Panc1 (cell line): ENCODE data around the gene KIAA1671. TPM values are rescaled to one million over a fixed set of nuclear protein-coding genes. Genes with fewer than 3 reads are reported as not detected.
A peak's percentile ranks its signal among the peaks of the same experiment; 100 is the strongest.

Experiments
- ATAC-seq: fragments of 200-7000 bp; cut with Tn5 transposase; 2 replicates; pipeline ENCODE4 v1.9.1; 2020; ENCODE audit warnings: mild to moderate bottlenecking, moderate library complexity
- BruUV-seq: library from RNA; stranded (reverse); fragments of 400-500 nt; replicated peaks from 2 replicates; lab custom pipeline; 2021; lab: Mats Ljungman, UMichigan
- CTCF ChIA-PET: fragments of 300-600 bp; sonication (Branson Sonifier 250); formaldehyde crosslinking; loops from one replicate; lab custom pipeline; 2022; ENCODE audit warnings: antibody characterized with exemption; lab: Charles Lee
- POLR2A ChIA-PET: fragments of 300-600 bp; sonication (Branson Sonifier 250); formaldehyde crosslinking; loops from one replicate; lab custom pipeline; 2022; ENCODE audit warnings: antibody characterized with exemption; lab: Charles Lee
- DNase-seq: peaks from one replicate; pipeline ENCODE4 v3.0.0-alpha.2; 2010; ENCODE audit warnings: low read depth, low spot score
- H3K27ac ChIP-seq: 2 replicates; pipeline ENCODE4 v1.5.1; 2011; ENCODE audit warnings: mild to moderate bottlenecking, low read length, inconsistent platforms
- H3K27me3 ChIP-seq: fragments of 200-500 bp; sonication (Bioruptor generic); 2 replicates; pipeline ENCODE4 v1.6.0; 2014; ENCODE audit warnings: low read length, inconsistent platforms; ENCODE audit not compliant: control insufficient read depth, insufficient read depth
- H3K36me3 ChIP-seq: fragments of 200-500 bp; sonication (Bioruptor generic); 2 replicates; pipeline ENCODE4 v1.5.1; 2014; ENCODE audit warnings: inconsistent platforms, mild to moderate bottlenecking, low read length, moderate library complexity; ENCODE audit not compliant: control insufficient read depth, insufficient read depth
- H3K4me1 ChIP-seq: 2 replicates; pipeline ENCODE4 v1.5.1; 2011; ENCODE audit warnings: inconsistent platforms, mild to moderate bottlenecking, low read length, moderate library complexity; ENCODE audit not compliant: control insufficient read depth, insufficient read depth
- H3K4me3 ChIP-seq, 2 experiments: 2 replicates each; pipeline ENCODE4 v1.5.1; 2011 to 2012; ENCODE audit warnings: low read depth in 2 of 2, low read length in 2 of 2, mild to moderate bottlenecking in 2 of 2, inconsistent platforms in 1 of 2, moderate library complexity in 1 of 2
- H3K9me3 ChIP-seq: fragments of 200-500 bp; sonication (Bioruptor generic); 2 replicates; pipeline ENCODE4 v1.5.1; 2014; ENCODE audit warnings: low read depth, mild to moderate bottlenecking, inconsistent platforms, low read length, moderate library complexity; ENCODE audit not compliant: control insufficient read depth, insufficient read depth
- POLR2AphosphoS5 ChIP-seq: IDR thresholded peaks from 2 replicates; pipeline ENCODE4 v1.6.1; 2012; ENCODE audit warnings: mild to moderate bottlenecking, low read depth, low read length, moderate library complexity
- SIN3A ChIP-seq: IDR thresholded peaks from 2 replicates; pipeline ENCODE4 v1.6.1; 2012; ENCODE audit warnings: low read depth, mild to moderate bottlenecking, low read length, moderate library complexity, borderline replicate concordance; ENCODE audit not compliant: insufficient read depth
- TCF7L2 ChIP-seq: IDR thresholded peaks from 2 replicates; pipeline ENCODE4 v1.6.1; 2011; ENCODE audit warnings: mild to moderate bottlenecking, low read depth, low read length, inconsistent platforms
- in situ Hi-C: cut with HindIII; loops from 2 replicates; pipeline ENCODE4 v1.10.0; 2016; ENCODE audit warnings: low sequenced_read_pairs, low pct_unique_long_range_greater_than_20kb
- intact Hi-C: fragments of 100-400 bp; cut with micrococcal nuclease; formaldehyde crosslinking; loops from one replicate; pipeline ENCODE4 v1.10.0; 2022; ENCODE audit not compliant: unreplicated experiment
- total RNA-seq: library from RNA; stranded (reverse); gene quantifications from one replicate; pipeline ENCODE4 v1.2.1, GENCODE V29; 2021; ENCODE audit not compliant: unreplicated experiment
- TF ChIP-seq, protein P1 (sequence below), 2 experiments: IDR thresholded peaks; 2 replicates each; pipeline ENCODE4 v1.6.1; 2011 to 2012; ENCODE audit warnings: low read depth in 2 of 2, control low read depth in 1 of 2, low read length in 1 of 2, mild to moderate bottlenecking in 1 of 2, moderate library complexity in 1 of 2; ENCODE audit not compliant: insufficient read depth in 1 of 2
- TF ChIP-seq, protein P2 (sequence below): fragments of 450-650 bp; IDR thresholded peaks from 2 replicates; pipeline ENCODE4 v1.5.1; 2017; ENCODE audit warnings: mild to moderate bottlenecking

The KIAA1671 gene
- total RNA-seq, 1 experiment from 2014 or later, result 48.1 TPM

DNA sequence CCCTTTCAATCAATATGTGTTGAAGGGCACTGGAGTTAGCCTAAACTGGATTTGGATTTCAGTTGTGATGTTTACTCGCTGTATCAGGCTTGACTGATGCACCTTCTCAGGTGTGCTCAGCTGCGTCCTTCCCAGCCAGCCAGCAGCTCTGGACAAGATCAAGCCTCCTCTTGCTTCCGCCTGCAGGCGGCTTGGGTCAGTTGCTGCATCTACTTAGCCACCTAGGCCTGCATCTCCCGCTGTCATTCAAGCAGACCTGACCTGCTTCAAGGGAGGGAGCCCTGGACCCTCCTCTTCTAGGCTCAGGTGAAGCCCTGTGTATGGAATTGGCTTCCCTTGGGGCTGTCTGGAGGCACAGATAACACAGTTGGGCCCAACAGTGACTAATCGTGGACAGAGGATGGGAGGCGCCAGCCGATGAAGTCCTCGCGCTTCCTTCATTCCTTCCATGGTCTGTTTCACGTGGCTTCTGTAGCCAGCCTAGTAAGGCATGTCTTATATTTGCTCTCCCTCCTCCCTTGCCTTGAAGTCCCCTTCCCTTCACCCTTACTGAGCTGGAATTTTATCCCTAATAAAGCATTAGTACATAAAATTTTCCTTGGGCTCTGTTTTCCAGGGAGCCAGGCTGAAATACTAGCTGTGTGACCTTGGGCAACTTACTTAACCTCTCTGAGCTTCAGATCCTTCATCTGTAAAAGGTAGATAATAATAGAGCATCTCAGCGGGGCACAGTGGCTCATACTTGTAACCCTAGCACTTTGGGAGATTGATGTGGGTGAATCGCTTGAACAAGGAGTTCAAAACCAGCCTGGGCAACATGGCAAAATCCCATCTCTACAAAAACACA is 3.9 kb upstream of the KIAA1671 start:
- Histone ChIP-seq H3K27ac (no peak overlapping the region), H3K27me3 (no peaks in the 10 kb centered on the region), H3K36me3 (no peaks in the 10 kb centered on the region), H3K4me1 (no peaks in the 10 kb centered on the region), H3K4me3 (no peak overlapping the region), H3K9me3 (no peaks in the 10 kb centered on the region)
- POLR2A ChIA-PET, result no interaction called here
- TF ChIP-seq TCF7L2, result no peak
- no peak for TF ChIP-seq SIN3A
- no peak for TF ChIP-seq POLR2AphosphoS5
- TF ChIP-seq, protein P1, sequence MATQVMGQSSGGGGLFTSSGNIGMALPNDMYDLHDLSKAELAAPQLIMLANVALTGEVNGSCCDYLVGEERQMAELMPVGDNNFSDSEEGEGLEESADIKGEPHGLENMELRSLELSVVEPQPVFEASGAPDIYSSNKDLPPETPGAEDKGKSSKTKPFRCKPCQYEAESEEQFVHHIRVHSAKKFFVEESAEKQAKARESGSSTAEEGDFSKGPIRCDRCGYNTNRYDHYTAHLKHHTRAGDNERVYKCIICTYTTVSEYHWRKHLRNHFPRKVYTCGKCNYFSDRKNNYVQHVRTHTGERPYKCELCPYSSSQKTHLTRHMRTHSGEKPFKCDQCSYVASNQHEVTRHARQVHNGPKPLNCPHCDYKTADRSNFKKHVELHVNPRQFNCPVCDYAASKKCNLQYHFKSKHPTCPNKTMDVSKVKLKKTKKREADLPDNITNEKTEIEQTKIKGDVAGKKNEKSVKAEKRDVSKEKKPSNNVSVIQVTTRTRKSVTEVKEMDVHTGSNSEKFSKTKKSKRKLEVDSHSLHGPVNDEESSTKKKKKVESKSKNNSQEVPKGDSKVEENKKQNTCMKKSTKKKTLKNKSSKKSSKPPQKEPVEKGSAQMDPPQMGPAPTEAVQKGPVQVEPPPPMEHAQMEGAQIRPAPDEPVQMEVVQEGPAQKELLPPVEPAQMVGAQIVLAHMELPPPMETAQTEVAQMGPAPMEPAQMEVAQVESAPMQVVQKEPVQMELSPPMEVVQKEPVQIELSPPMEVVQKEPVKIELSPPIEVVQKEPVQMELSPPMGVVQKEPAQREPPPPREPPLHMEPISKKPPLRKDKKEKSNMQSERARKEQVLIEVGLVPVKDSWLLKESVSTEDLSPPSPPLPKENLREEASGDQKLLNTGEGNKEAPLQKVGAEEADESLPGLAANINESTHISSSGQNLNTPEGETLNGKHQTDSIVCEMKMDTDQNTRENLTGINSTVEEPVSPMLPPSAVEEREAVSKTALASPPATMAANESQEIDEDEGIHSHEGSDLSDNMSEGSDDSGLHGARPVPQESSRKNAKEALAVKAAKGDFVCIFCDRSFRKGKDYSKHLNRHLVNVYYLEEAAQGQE (IDR thresholded peaks at IDR 0.05; ENCODE audit: insufficient read depth in 1 of 2, low read depth in 2 of 2, low read length in 1 of 2), result no peak
- TF ChIP-seq, protein P2, sequence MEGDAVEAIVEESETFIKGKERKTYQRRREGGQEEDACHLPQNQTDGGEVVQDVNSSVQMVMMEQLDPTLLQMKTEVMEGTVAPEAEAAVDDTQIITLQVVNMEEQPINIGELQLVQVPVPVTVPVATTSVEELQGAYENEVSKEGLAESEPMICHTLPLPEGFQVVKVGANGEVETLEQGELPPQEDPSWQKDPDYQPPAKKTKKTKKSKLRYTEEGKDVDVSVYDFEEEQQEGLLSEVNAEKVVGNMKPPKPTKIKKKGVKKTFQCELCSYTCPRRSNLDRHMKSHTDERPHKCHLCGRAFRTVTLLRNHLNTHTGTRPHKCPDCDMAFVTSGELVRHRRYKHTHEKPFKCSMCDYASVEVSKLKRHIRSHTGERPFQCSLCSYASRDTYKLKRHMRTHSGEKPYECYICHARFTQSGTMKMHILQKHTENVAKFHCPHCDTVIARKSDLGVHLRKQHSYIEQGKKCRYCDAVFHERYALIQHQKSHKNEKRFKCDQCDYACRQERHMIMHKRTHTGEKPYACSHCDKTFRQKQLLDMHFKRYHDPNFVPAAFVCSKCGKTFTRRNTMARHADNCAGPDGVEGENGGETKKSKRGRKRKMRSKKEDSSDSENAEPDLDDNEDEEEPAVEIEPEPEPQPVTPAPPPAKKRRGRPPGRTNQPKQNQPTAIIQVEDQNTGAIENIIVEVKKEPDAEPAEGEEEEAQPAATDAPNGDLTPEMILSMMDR, result no peak
- no TSS peak for BruUV-seq
- intact Hi-C loops, result no loop called here
- ATAC-seq (no peak), DNase-seq (no peak)
- CTCF ChIA-PET, result no interaction called here
- in situ Hi-C loops, result no loop called here

GRCh38 chr22:24950272-24950902 is 2.1 kb upstream of the KIAA1671 start:
- in situ Hi-C loops (no loop called here), intact Hi-C loops (loop anchor here (5.0 kb wide), 1 partner anchor 77 kb away; no protein-coding TSS in a partner anchor)
- Histone ChIP-seq H3K9me3 (no peaks in the 10 kb centered on the region), H3K4me3 (peak overlapping the region in 1 of 2 experiments; percentile 30; a peak in 1 of 4 replicates), H3K36me3 (no peaks in the 10 kb centered on the region), H3K4me1 (peaks cover 8% of the 10 kb centered on the region), H3K27me3 (no peaks in the 10 kb centered on the region), H3K27ac (peak overlapping the region; percentile 29; the same call in 1 of the 2 replicates)
- BruUV-seq, result no TSS peak
- ChIA-PET CTCF (no interaction called here), POLR2A (interaction anchor here (0.5 kb wide), 1 partner anchor 193 kb away, joined by 3 read pairs; no protein-coding TSS in a partner anchor)
- no peak for TF ChIP-seq SIN3A
- TF ChIP-seq, protein P1 (IDR thresholded peaks at IDR 0.05; ENCODE audit: insufficient read depth in 1 of 2, low read depth in 2 of 2, low read length in 1 of 2), result no peak
- TF ChIP-seq POLR2AphosphoS5, result no peak
- no peak for TF ChIP-seq TCF7L2
- TF ChIP-seq, protein P2, result no peak
- DNase-seq (no peak), ATAC-seq (no peak)
